ENCODE data around the gene GPC5. TPM values are rescaled to one million over a fixed set of nuclear protein-coding genes. Genes with fewer than 3 reads are reported as not detected.

The GPC5 gene
- polyA plus RNA-seq, 4 donors = 0.18 to 0.86 TPM; not detected in 2

GRCh38 chr13:92781965-92782690 is 1383.7 kb downstream of the GPC5 start:
- no peaks in the 10 kb centered on the region for H3K4me1 ChIP-seq (ENCODE audit: control insufficient read depth in 3 of 3, insufficient read depth in 2 of 3, low read depth in 1 of 3, low read length in 2 of 3)
- FAIRE-seq = no peak
- 90 to 93% (median 90%) methylated on average over 7 of the region's 7 CpGs for WGBS, 3 donors
- no peaks in the 10 kb centered on the region for H3K36me3 ChIP-seq (ENCODE audit: control insufficient read depth in 3 of 3, insufficient read depth in 2 of 3, low read depth in 1 of 3, low read length in 3 of 3)
- H3K27me3 ChIP-seq (ENCODE audit: control insufficient read depth in 3 of 3, insufficient read depth in 3 of 3, low read length in 3 of 3) = no peaks in the 10 kb centered on the region
- H3K9me3 ChIP-seq (ENCODE audit: control insufficient read depth in 2 of 2, insufficient read depth in 1 of 2, low read depth in 1 of 2, low read length in 1 of 2) = no peaks in the 10 kb centered on the region
- no peak for DNase-seq
- no peak overlapping the region for H3K27ac ChIP-seq (ENCODE audit: low read depth in 1 of 3, low read length in 2 of 3)
- no peak overlapping the region for H3K4me3 ChIP-seq (ENCODE audit: low read depth in 1 of 3, low read length in 3 of 3)

GRCh38 chr13:92802776-92803175 is 1404.4 kb downstream of the GPC5 start:
- Histone ChIP-seq H3K27me3 (ENCODE audit: control insufficient read depth in 3 of 3, insufficient read depth in 3 of 3, low read length in 3 of 3) (no peaks in the 10 kb centered on the region), H3K4me3 (ENCODE audit: low read depth in 1 of 3, low read length in 3 of 3) (no peak overlapping the region), H3K4me1 (ENCODE audit: control insufficient read depth in 3 of 3, insufficient read depth in 2 of 3, low read depth in 1 of 3, low read length in 2 of 3) (no peaks in the 10 kb centered on the region), H3K9me3 (ENCODE audit: control insufficient read depth in 2 of 2, insufficient read depth in 1 of 2, low read depth in 1 of 2, low read length in 1 of 2) (no peaks in the 10 kb centered on the region), H3K36me3 (ENCODE audit: control insufficient read depth in 3 of 3, insufficient read depth in 2 of 3, low read depth in 1 of 3, low read length in 3 of 3) (no peaks in the 10 kb centered on the region), H3K27ac (ENCODE audit: low read depth in 1 of 3, low read length in 2 of 3) (no peak overlapping the region)
- 36 to 50% (median 45%) methylated on average over 1 of the region's 1 CpG for WGBS, 3 donors
- DNase-seq = no peak
- no peak for FAIRE-seq

- H3K9me3 ChIP-seq (ENCODE audit: control insufficient read depth in 2 of 2, insufficient read depth in 1 of 2, low read depth in 1 of 2, low read length in 1 of 2) = no peaks in the 10 kb centered on the region
- H3K4me3 ChIP-seq (ENCODE audit: low read depth in 1 of 3, low read length in 3 of 3) = no peak overlapping the region
- DNase-seq = no peak
- WGBS, 3 donors = 84 to 94% (median 85%) methylated on average over 1 of the region's 1 CpG
- H3K4me1 ChIP-seq (ENCODE audit: control insufficient read depth in 3 of 3, insufficient read depth in 2 of 3, low read depth in 1 of 3, low read length in 2 of 3) = no peaks in the 10 kb centered on the region
- no peak overlapping the region for H3K27ac ChIP-seq (ENCODE audit: low read depth in 1 of 3, low read length in 2 of 3)
- FAIRE-seq = no peak
- no peaks in the 10 kb centered on the region for H3K36me3 ChIP-seq (ENCODE audit: control insufficient read depth in 3 of 3, insufficient read depth in 2 of 3, low read depth in 1 of 3, low read length in 3 of 3)
- H3K27me3 ChIP-seq (ENCODE audit: control insufficient read depth in 3 of 3, insufficient read depth in 3 of 3, low read length in 3 of 3) = no peaks in the 10 kb centered on the region
Measured at GRCh38 chr13:92804346-92804745, 1405.9 kb downstream of the GPC5 start.

- FAIRE-seq (no peak), DNase-seq (no peak)
- Histone ChIP-seq H3K4me1 (ENCODE audit: control insufficient read depth in 3 of 3, insufficient read depth in 2 of 3, low read depth in 1 of 3, low read length in 2 of 3) (no peaks in the 10 kb centered on the region), H3K27me3 (ENCODE audit: control insufficient read depth in 3 of 3, insufficient read depth in 3 of 3, low read length in 3 of 3) (no peaks in the 10 kb centered on the region), H3K27ac (ENCODE audit: low read depth in 1 of 3, low read length in 2 of 3) (no peak overlapping the region), H3K9me3 (ENCODE audit: control insufficient read depth in 2 of 2, insufficient read depth in 1 of 2, low read depth in 1 of 2, low read length in 1 of 2) (no peaks in the 10 kb centered on the region), H3K36me3 (ENCODE audit: control insufficient read depth in 3 of 3, insufficient read depth in 2 of 3, low read depth in 1 of 3, low read length in 3 of 3) (no peaks in the 10 kb centered on the region), H3K4me3 (ENCODE audit: low read depth in 1 of 3, low read length in 3 of 3) (no peak overlapping the region)
- WGBS, 3 donors = 68 to 75% (median 69%) methylated on average over 2 of the region's 2 CpGs
Measured at GRCh38 chr13:92804926-92805325, 1406.5 kb downstream of the GPC5 start.

GRCh38 chr13:92805766-92806165 is 1407.3 kb downstream of the GPC5 start:
- no peak for DNase-seq
- H3K4me3 ChIP-seq (ENCODE audit: low read depth in 1 of 3, low read length in 3 of 3) = peak overlapping the region in 2 of 3 donors; percentile 16 to 28
- peak overlapping the region in 2 of 3 donors; percentile 11 to 28 for H3K27ac ChIP-seq (ENCODE audit: low read depth in 1 of 3, low read length in 2 of 3)
- H3K36me3 ChIP-seq (ENCODE audit: control insufficient read depth in 3 of 3, insufficient read depth in 2 of 3, low read depth in 1 of 3, low read length in 3 of 3) = no peaks in the 10 kb centered on the region
- no peak for FAIRE-seq
- H3K27me3 ChIP-seq (ENCODE audit: control insufficient read depth in 3 of 3, insufficient read depth in 3 of 3, low read length in 3 of 3) = no peaks in the 10 kb centered on the region
- H3K4me1 ChIP-seq (ENCODE audit: control insufficient read depth in 3 of 3, insufficient read depth in 2 of 3, low read depth in 1 of 3, low read length in 2 of 3) = no peaks in the 10 kb centered on the region
- H3K9me3 ChIP-seq (ENCODE audit: control insufficient read depth in 2 of 2, insufficient read depth in 1 of 2, low read depth in 1 of 2, low read length in 1 of 2) = no peaks in the 10 kb centered on the region

GRCh38 chr13:92806215-92806614 is 1407.8 kb downstream of the GPC5 start:
- H3K27me3 ChIP-seq (ENCODE audit: control insufficient read depth in 3 of 3, insufficient read depth in 3 of 3, low read length in 3 of 3) = no peaks in the 10 kb centered on the region
- FAIRE-seq (no peak), DNase-seq (peak; percentile 61 to 78)
- 12 to 33% (median 22%) methylated on average over 4 of the region's 4 CpGs for WGBS, 3 donors
- H3K4me3 ChIP-seq (ENCODE audit: low read depth in 1 of 3, low read length in 3 of 3) = peak overlapping the region in 2 of 3 donors; percentile 16 to 28
- H3K4me1 ChIP-seq (ENCODE audit: control insufficient read depth in 3 of 3, insufficient read depth in 2 of 3, low read depth in 1 of 3, low read length in 2 of 3) = no peaks in the 10 kb centered on the region
- no peaks in the 10 kb centered on the region for H3K36me3 ChIP-seq (ENCODE audit: control insufficient read depth in 3 of 3, insufficient read depth in 2 of 3, low read depth in 1 of 3, low read length in 3 of 3)
- H3K27ac ChIP-seq (ENCODE audit: low read depth in 1 of 3, low read length in 2 of 3) = peak overlapping the region in 2 of 3 donors; percentile 28 to 41
- no peaks in the 10 kb centered on the region for H3K9me3 ChIP-seq (ENCODE audit: control insufficient read depth in 2 of 2, insufficient read depth in 1 of 2, low read depth in 1 of 2, low read length in 1 of 2)

GRCh38 chr13:92807353-92807752 is 1408.9 kb downstream of the GPC5 start:
- Histone ChIP-seq H3K4me3 (ENCODE audit: low read depth in 1 of 3, low read length in 3 of 3) (no peak overlapping the region), H3K4me1 (ENCODE audit: control insufficient read depth in 3 of 3, insufficient read depth in 2 of 3, low read depth in 1 of 3, low read length in 2 of 3) (no peaks in the 10 kb centered on the region), H3K27me3 (ENCODE audit: control insufficient read depth in 3 of 3, insufficient read depth in 3 of 3, low read length in 3 of 3) (no peaks in the 10 kb centered on the region), H3K27ac (ENCODE audit: low read depth in 1 of 3, low read length in 2 of 3) (no peak overlapping the region), H3K9me3 (ENCODE audit: control insufficient read depth in 2 of 2, insufficient read depth in 1 of 2, low read depth in 1 of 2, low read length in 1 of 2) (no peaks in the 10 kb centered on the region), H3K36me3 (ENCODE audit: control insufficient read depth in 3 of 3, insufficient read depth in 2 of 3, low read depth in 1 of 3, low read length in 3 of 3) (no peaks in the 10 kb centered on the region)
- FAIRE-seq = no peak
- DNase-seq = no peak
- 62 to 79% (median 67%) methylated on average over 3 of the region's 3 CpGs for WGBS, 3 donors

- Histone ChIP-seq H3K36me3 (ENCODE audit: control insufficient read depth in 3 of 3, insufficient read depth in 2 of 3, low read depth in 1 of 3, low read length in 3 of 3) (no peaks in the 10 kb centered on the region), H3K4me3 (ENCODE audit: low read depth in 1 of 3, low read length in 3 of 3) (no peak overlapping the region), H3K27me3 (ENCODE audit: control insufficient read depth in 3 of 3, insufficient read depth in 3 of 3, low read length in 3 of 3) (no peaks in the 10 kb centered on the region), H3K27ac (ENCODE audit: low read depth in 1 of 3, low read length in 2 of 3) (no peak overlapping the region), H3K9me3 (ENCODE audit: control insufficient read depth in 2 of 2, insufficient read depth in 1 of 2, low read depth in 1 of 2, low read length in 1 of 2) (no peaks in the 10 kb centered on the region), H3K4me1 (ENCODE audit: control insufficient read depth in 3 of 3, insufficient read depth in 2 of 3, low read depth in 1 of 3, low read length in 2 of 3) (no peaks in the 10 kb centered on the region)
- WGBS, 3 donors = 75 to 89% (median 82%) methylated on average over 2 of the region's 2 CpGs
- DNase-seq = no peak
- FAIRE-seq = no peak
Measured at GRCh38 chr13:92807966-92808365, 1409.5 kb downstream of the GPC5 start.

- no peaks in the 10 kb centered on the region for H3K27me3 ChIP-seq (ENCODE audit: control insufficient read depth in 3 of 3, insufficient read depth in 3 of 3, low read length in 3 of 3)
- 50 to 81% (median 76%) methylated on average over 2 of the region's 2 CpGs for WGBS, 3 donors
- peak in 1 of 2 donors; percentile 6 for DNase-seq
Measured at GRCh38 chr13:92821324-92821723, 1422.9 kb downstream of the GPC5 start.

More at GRCh38 chr13:92821324-92821723, 1422.9 kb downstream of the GPC5 start:
- Histone ChIP-seq H3K4me3 (ENCODE audit: low read depth in 1 of 3, low read length in 3 of 3) (no peak overlapping the region), H3K4me1 (ENCODE audit: control insufficient read depth in 3 of 3, insufficient read depth in 2 of 3, low read depth in 1 of 3, low read length in 2 of 3) (no peaks in the 10 kb centered on the region), H3K27ac (ENCODE audit: low read depth in 1 of 3, low read length in 2 of 3) (no peak overlapping the region), H3K36me3 (ENCODE audit: control insufficient read depth in 3 of 3, insufficient read depth in 2 of 3, low read depth in 1 of 3, low read length in 3 of 3) (no peaks in the 10 kb centered on the region), H3K9me3 (ENCODE audit: control insufficient read depth in 2 of 2, insufficient read depth in 1 of 2, low read depth in 1 of 2, low read length in 1 of 2) (no peaks in the 10 kb centered on the region)
- no peak for FAIRE-seq

Data from small intestine (tissue), 7 donors.